Stimulated activated CD4-positive, alpha-beta T cell treated with anti-CD3 and anti-CD28 coated beads, TNF-alpha, amount 100 ng/mL, for 48 hours (primary cell): ENCODE data around the gene HTR2B.
"Not testable (repeated sequence)": the region's sequence is repeated elsewhere in the genome, so short reads cannot be mapped to it uniquely, and the experiment has no call there.

Source experiments
- DNase-seq, 3 donors: peaks; one replicate each; pipeline ENCODE4 v3.0.0-alpha.2; 2020; ENCODE audit warnings: low read depth in 3 of 3

The HTR2B gene

DNA sequence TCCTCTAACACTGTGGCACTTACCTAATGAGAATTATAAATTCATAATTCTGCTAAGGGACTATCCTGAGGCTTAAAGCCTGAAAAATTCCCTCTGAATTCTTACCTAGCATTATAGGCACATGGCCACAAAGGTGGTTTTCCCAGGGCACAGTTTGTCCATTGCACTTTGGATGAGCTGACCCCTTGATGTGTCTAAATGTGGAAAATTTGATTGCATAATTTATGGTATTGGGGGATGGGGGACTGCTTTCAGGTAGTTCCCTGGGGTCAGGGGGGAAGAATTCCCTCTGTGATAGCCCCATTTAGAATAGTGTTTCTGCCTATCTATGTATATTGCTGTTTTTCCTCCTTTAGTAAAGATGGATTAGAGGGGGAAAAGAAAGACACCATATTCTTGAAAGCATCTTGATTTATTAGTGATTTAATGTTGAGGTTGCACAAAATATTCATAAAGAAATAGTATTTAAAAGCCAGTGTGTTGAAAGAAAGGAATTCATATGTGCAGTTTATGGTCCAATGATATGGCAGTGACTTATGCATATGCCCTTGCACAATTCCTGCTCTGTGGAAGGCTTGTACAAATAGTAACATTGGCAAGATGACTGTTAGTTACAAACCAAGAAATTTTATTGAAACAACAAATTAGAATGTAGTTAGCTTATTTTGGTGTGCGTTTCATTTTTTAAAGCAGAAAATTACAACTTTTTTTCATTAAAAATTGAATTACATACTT is 8.7 kb upstream of the HTR2B start:
- no peak for DNase-seq

DNA sequence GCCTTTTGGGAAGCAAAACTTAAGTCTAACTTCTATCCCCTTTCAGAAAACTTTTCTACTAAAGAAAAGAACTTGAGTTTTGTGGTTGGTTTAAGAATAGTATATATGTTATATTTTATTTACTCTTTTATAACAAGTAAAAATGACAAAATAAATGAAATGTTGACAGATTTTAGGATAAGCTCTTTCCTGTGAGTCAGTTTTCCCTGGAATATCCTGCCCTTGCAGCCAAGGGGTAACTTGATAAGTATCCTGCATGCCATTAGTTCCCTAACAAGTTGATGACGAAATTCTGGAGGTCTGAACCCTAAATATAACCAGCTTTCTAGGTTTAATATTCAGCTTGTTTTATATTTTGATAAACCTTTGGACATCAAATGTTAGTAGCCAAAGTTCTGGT is 7.3 kb upstream of the HTR2B start:
- no peak for DNase-seq

DNA sequence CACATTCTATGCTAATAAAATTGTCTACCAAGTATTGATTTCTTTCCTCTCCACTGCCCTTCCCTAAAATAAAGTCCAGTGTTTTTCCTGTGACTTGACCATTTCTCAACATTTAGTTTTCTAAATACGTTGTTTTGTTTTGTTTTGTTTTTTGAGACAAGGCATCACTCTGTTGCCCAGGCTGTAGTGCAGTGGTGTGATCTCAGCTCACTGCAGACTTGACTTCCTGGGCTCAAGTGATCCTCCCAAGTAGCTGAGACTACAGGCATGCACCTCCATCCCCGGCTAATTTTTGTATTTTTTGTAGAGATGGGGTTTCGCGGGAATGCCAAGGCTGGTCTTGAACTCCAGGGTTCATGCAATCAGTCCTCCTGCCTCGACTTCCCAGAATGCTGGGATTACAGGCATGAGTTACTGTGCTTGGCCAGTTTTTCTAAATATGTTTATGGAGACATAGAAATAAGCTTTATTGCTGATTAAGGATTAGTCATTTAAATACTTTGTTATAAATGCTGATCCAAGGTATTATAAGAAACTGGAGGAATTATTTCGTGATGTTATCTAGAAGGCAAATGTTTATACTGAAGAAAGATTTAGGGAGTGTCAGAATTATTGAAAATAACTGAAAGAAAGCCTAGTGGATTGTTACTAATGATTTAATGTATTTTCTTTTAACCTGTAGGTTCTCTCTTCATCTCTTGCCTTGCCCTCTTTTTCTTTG is 5.7 kb upstream of the HTR2B start:
- DNase-seq = no peak

DNA sequence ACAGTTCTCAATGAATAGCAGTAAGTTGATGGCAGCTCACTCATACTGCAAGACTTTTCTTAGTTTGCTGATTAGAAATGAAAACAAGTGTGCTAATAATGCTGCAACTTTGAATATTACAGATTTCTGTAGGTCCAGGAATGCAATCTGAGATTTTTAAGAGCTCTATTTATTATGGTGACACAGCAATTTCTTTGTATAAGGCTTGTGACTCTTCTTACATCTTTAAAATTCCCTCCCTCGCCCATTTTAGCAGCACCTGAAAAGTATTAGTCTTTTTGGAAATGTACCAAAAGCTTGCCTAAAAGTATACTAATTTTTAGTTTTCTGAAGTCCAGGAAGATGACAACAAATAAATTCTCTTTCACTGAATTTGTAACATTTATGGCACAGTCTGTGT is 4.4 kb upstream of the HTR2B start:
- DNase-seq = no peak

DNA sequence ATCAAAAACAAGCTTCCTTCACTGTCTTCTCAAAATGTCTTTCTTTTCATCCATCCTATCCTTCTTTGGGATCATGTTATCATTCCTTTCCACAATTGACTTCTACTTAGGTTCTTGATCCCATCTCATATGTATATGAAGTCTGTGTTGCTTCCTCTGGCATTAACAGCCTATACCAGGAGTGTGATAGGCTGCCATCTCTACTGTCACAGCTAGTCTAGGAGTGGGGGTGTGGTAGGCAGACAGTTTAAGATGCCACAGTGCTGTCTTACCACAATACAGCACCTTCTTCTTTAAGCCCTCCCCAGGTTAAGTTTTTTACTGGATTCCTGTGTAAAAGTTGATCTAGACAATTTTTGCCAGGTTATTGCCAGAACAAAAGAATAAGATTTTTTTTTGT is 3.7 kb upstream of the HTR2B start:
- DNase-seq = no peak

DNA sequence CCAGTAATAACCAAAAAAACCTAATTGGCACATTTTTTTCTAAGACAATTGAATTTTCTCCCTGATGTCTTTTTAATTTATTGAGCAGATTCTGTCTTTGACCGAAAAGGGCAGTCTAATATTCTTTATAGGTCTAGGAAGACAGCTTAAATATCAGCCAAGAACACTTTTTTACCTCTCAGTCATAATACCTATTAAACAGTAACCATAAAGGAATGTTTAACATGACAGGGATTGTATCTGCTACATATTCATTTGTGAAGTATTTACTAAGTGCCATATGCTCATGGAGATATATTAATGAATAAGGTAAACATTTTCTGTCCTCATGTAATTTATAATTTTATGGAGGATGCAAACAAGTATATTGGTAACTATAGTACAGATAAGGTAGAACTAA is 3.1 kb upstream of the HTR2B start:
- no peak for DNase-seq

DNA sequence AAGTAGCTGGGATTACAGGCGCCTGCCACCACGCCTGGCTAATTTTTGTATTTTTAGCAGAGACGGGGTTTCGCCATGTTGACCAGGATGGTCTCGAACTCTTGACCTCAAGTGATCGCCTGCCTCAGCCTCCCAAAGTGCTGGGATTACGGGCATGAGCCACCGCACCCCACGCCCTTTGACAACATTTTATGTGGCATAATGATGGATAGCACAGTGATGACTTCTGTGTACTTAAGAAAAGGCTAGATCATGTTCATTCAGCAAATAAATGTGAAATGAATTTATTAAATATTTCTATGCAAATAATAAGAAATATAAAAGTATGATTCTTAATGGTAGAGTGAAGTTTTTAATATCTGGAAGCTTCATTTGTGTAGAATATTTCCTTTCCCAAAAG is 2.6 kb upstream of the HTR2B start:
- no peak for DNase-seq

DNA sequence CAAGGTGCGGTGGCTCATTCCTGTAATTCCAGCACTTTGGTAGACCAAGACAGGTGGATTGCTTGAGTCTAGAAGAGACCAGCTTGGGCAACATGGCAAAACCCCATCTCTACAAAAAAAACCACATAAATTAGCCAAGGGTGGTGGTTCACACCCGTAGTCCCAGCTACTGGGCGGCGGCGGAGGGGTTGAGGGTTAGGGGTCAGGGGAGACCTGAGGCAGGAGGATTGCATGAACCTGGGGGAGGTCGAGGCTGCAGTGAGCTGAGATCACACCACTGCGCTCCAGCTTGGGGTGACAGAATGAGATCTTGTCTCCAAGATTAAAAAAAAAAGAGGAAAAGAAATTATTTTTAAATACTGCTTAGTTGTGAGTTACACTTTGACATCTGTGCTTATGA is 1.3 kb upstream of the HTR2B start:
- DNase-seq = no peak

DNA sequence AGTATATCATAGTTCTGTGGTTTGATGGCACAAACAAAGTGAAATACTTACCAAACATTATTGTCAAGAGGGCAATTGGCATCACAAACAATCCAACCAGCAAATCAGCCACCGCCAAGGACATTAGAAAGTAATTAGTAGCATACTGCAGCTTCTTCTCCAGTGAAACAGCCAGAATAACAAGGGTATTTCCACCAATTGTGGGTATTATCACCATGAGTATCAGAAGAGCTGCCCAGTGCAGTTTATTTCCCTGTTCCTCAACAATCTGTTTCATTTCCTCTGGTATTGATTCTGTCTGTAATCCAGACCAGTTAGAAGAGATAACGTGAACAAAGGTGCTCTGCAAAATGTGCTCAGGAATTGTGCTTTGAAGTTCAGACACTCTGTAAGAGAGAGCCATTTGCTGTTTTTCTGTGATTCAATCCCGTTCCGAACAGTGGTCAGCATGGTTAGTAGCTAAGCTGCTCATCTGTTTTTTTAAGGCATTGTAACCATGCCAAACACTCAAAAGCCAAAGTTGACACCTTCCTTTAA is 1.4 kb downstream of the HTR2B start:
- DNase-seq = no peak

DNA sequence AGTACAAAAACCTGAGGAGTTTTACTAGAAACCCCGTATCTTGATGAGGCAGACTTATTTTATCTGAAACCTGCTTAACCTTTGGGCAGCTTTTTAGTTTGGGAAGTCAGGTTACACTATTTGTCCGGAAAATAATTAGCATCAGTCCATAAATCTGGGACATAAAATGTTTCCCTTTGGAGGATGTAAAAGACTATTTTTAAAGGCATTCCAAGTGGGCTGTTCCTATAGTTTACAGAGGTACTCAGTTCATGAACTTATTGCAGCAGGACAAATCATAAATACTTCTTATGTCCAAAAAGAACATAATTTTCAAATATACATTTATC is 6.3 kb downstream of the HTR2B start:
- no peak for DNase-seq

DNA sequence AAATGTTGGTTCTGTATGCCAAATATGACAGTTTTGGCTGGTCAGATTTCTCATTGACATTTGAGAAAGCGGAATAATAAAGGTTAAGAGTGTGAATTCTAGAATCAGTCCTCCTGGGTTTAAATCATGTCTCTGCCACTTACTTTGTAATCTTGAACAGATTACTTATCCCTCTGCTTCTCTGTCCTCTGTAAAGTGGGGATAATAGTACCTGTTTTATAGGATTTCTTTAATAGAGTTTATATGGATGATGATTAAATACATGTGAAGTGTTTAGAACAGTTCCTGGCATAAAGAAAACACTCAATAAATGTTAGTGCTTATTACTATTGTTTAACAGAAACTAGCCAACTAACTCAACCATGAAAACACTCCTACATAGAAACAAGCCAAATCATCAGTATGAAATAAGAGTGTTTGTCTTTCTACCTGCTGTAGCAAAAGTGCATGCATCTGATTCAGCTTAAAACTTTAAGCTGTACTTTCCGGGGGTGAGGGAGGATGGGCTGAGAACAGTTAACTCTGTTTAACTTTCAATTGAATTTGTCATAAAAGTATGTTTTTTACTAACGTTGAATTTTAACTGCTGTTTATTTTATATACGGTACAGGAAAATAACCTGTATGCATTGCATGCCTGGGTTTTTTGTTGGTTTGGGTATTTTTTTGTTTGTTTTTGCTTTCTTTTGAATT is 6.8 kb downstream of the HTR2B start:
- no peak for DNase-seq

DNA sequence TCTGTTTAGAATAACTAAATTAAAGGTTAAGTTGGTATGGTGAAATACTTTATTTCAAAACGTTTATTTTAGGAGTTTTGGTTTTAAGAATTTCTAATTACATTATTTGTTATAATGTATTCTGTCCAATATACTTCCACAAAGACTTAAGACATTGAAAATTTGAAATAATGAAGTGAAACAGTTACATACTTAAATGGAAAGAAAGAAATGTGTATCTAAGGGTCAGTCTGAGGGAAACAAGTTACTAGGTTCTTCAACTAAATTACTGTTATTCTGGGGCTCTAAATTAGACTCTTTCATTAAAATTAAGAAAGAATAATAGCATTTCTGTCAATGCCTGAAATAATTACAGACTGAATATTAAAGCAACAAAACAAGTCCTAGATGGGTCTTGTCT is 7.7 kb downstream of the HTR2B start:
- no peak for DNase-seq

DNA sequence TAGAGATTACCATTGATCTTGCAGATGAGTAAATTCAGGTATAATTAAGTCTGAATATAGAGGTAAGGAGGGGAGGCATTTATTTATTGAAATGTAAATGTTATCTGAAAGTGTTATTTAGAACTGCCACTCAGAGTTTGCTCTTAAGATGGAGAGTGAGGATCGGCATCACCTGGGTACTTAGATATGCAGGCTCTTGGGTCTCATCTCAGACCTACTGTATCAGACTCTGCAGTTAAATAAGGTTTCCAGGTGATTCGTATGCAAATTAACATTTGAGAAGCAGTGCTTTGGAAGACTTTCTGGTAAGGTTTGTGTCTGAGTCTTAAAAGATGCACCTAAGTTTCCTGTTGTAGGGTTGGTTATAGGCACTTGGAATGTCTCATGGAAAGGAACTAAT is 9.2 kb downstream of the HTR2B start:
- DNase-seq = no peak

DNA sequence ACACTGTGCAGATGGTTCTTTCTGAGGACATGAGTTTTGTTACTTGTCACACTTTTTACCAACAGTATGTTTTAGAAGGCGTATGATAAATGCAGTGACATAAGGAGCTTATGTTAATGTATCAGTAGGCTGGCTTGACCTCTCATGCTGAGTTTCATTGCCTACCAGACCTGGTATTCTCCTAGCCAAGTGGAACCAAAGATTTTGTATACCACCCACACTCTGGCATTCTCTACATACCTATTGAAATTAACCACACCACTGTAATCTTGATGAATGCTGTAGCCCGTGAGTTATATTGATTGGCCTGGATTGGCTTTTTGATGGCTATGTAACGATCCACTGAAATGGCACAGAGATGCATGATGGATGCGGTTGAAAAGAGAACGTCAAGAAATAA is 11.4 kb downstream of the HTR2B start:
- DNase-seq = no peak

DNA sequence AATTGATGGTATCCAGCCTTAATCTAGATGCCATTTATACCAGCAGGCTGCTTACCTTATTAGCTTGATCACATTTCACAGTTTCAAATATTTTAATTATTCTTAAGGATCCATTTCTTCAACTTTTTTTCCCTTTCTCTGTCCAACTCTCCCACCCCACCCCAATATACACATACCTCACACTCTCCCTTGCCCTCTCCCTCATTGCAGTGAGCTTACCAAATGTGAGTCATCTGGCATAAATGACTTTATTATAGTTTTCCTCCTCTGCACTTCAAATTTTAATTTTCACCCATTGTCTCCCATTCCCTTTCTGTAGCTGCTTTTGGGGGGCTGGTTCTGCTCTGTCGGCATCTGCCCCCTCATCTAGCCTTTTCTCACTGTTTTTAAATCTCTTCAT is 12.9 kb downstream of the HTR2B start:
- DNase-seq = no peak

DNA sequence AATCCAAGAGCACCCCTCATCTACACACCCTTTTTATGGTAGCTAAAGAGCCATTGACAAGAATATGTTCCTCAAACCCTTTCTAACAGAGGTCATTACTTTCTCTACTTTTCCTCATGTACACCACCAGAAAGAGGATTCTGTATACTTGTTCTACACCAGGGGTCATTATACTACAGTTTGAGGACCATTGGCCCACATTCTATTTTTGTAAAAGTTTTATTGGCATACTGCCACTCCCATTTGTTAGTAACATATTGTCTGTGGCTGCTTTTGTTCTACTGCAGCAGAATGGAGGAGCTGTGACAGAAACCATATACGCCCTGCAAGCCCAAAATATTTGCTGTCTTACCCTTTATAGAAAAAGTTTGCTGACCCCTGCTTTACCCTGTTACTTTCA is 14.3 kb downstream of the HTR2B start:
- no peak for DNase-seq

DNA sequence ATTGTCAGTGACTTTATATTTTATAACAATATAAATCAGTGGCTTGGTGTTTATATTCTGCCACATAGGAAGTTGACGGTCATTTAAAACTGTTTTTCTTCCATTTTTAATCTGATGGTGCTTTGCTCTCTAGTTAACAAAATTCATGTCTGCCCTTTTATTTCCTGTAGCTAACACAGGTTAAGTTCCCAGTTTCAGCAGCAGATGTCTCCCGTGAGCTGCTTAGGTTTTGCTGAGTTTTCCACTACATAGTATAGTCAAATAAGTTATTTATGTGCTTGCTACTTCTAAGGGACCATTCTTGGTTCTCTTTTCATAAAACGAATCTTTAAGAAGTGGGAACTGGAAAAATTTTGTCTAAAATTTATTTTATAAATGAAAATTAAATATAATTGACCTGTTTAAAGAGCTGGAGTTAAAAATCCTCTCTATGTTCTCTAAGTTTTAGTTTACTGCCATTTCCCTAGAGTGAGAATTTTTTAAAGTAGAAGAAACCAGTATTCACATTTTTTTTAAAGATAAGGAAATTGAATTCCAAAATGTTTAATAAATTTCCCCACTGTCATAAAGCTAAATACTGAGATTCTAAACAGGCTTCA is 20.6 kb downstream of the HTR2B start:
- DNase-seq = peak; percentile 11 to 24 (median 24)

DNA sequence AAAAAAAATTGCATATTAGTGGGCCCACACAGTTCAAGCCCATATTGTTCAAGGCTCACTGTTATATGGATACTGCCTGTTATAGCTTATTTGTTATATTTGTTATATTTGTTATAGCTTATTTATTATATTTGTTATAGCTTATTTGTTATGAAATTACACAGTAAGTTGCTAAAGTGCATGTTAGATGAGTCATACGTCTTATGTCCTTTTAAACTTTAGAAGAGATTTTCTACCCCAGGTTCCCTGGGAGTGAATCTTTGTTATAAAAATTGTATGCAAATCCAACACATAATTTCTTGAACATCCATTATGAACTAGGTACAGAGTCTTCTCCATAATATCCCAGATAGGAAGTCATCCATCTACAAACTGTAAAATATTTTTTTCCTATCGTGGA is 22.1 kb downstream of the HTR2B start:
- DNase-seq = no peak

DNA sequence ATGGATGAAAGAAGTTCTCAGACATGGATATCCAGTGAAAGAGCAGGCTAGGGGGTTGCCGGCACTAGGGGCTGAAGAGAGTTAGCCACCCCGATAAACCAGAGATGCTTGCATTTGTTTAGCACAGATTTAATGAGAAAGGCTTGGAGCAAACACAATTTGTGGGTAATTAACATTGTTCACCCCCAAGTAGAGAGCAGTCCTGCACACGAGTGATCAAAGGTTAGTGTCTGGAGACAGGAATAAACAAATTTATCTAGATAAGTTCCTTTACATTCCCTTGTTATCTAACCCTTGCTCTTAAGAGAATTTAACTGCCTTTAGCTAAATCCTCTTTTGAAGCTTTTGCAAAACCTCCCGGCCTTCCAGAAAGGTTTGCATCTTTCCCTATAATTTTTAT is 23.9 kb downstream of the HTR2B start:
- no peak for DNase-seq

DNA sequence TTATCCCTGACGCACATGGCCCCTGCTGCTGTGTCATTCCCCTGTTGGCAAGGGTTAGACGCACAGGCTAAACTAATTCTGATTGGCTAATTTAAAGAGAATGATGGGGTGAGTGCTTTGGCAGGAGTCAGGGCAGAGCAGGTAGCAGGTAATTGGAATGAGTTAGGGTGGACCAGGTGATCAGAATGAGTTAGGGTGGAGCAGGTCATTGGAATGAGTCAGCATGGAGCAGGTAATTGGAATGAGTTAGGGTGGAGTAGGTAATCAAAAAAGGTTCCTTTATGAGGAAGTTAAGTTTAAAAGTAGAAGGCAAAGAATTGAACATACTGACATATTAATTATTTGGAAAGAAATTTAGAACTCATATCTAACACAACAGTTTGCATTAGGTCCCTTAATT is 24.5 kb downstream of the HTR2B start:
- DNase-seq = not testable (repeated sequence)

DNA sequence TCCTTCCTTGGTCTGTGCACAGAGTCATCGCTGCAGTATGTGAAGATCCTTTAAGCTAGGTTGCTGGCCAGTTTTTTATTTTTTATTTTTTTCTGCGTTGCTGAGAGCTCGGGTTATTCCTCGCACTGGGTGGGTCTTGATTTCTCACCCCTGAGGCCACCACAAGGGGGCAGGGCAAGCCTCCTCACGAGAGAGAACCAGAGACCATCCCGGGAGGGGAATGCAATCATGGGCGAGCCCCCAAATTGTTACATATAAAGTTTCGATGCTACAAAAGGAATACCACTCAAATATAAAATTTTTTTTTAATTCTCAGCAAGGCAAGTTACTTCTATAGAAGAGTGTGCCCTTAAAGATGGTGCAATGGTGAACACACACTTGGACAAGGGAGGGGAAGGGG is 24.9 kb downstream of the HTR2B start:
- DNase-seq = no peak

DNA sequence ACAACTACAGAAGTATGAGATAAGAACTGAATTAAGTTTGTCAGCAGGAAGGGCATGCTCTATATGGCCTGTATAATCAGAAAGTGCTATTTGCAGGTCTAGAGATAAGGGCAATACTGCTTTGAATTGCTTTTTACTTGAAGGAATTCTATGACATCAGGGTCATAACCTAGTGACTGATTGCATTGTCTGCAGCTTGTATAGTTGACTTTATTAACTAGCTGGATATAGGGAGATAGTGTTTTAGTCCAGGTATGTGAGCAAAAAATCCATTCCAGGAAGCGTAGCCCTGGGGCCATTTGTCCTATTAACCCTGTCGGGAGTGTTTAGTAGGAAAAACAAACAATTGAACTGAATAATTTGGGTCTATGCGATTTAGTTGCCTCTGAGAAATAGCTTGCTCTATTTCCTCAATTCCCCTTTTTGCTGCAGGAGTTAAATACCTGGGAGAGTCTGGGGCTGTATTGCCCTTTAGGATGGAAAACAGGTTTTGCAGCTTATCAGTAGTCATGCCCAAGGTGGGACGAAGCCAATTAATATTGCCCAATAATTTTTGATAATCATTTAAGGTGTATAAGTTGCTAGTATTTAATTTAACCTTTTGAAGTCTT is 30.0 kb downstream of the HTR2B start:
- DNase-seq = no peak
